HG03175 (cell line): Measurements from ENCODE around the gene TRIM66.

Source experiments
- ATAC-seq: cut with Tn5 transposase; IDR thresholded peaks from one replicate; pipeline ENCODE4 v1.9.1; 2021; ENCODE audit warnings: mild to moderate bottlenecking, moderate library complexity; ENCODE audit not compliant: unreplicated experiment

TRIM66 gene

GRCh38 chr11:8614497-8614896, 68.0 kb downstream of the TRIM66 start:
- ATAC-seq = no peak

- no peak for ATAC-seq
Measured at GRCh38 chr11:8613036-8613435, 69.4 kb downstream of the TRIM66 start.

- ATAC-seq = no peak
Measured at GRCh38 chr11:8612522-8612921, 69.9 kb downstream of the TRIM66 start.

- ATAC-seq = peak; percentile 47
Measured at GRCh38 chr11:8610532-8611116, 71.8 kb downstream of the TRIM66 start.

GRCh38 chr11:8608652-8609051, 73.8 kb downstream of the TRIM66 start:
- no peak for ATAC-seq

- ATAC-seq = no peak
Measured at GRCh38 chr11:8605971-8606563, 76.4 kb downstream of the TRIM66 start.

GRCh38 chr11:8604078-8604723, 78.3 kb downstream of the TRIM66 start:
- ATAC-seq = peak; percentile 78

GRCh38 chr11:8603696-8604077, 78.8 kb downstream of the TRIM66 start:
- ATAC-seq = no peak

GRCh38 chr11:8601376-8602133, 80.9 kb downstream of the TRIM66 start:
- ATAC-seq = no peak

GRCh38 chr11:8598506-8598905, 84.0 kb downstream of the TRIM66 start:
- ATAC-seq = no peak

GRCh38 chr11:8597182-8597581, 85.3 kb downstream of the TRIM66 start:
- ATAC-seq = no peak

GRCh38 chr11:8596504-8597046, 85.9 kb downstream of the TRIM66 start:
- ATAC-seq = no peak

GRCh38 chr11:8593935-8594909, 88.2 kb downstream of the TRIM66 start, which contains the start of gene STK33:
TSS of gene STK33 (minus strand) at chr11:8594228. CDS start at chr11:8474905, 119,323 bp downstream.
- ATAC-seq = peak; percentile 88

- peak; percentile 33 for ATAC-seq
Measured at GRCh38 chr11:8593455-8593854, 89.0 kb downstream of the TRIM66 start.

GRCh38 chr11:8587915-8588314, 94.5 kb downstream of the TRIM66 start:
- no peak for ATAC-seq

- no peak for ATAC-seq
Measured at GRCh38 chr11:8586805-8587204, 95.7 kb downstream of the TRIM66 start.

- ATAC-seq = no peak
Measured at GRCh38 chr11:8586184-8586583, 96.3 kb downstream of the TRIM66 start.

GRCh38 chr11:8584511-8584910, 98.0 kb downstream of the TRIM66 start:
- no peak for ATAC-seq

GRCh38 chr11:8584082-8584481, 98.4 kb downstream of the TRIM66 start:
- no peak for ATAC-seq

- ATAC-seq = no peak
Measured at GRCh38 chr11:8581300-8581699, 101.2 kb downstream of the TRIM66 start.
